NCI-H2081 treated with DMSO at 0.1 percent for 48 hours (cell line): ENCODE measurements around the gene INPP5D.
"Not testable (repeated sequence)": the region's sequence is repeated elsewhere in the genome, so short reads cannot be mapped to it uniquely, and the experiment has no call there.

Experiments used
- DNase-seq: peaks from one replicate; lab custom pipeline; 2025; lab: John Stamatoyannopoulos, UW

The INPP5D gene

DNA sequence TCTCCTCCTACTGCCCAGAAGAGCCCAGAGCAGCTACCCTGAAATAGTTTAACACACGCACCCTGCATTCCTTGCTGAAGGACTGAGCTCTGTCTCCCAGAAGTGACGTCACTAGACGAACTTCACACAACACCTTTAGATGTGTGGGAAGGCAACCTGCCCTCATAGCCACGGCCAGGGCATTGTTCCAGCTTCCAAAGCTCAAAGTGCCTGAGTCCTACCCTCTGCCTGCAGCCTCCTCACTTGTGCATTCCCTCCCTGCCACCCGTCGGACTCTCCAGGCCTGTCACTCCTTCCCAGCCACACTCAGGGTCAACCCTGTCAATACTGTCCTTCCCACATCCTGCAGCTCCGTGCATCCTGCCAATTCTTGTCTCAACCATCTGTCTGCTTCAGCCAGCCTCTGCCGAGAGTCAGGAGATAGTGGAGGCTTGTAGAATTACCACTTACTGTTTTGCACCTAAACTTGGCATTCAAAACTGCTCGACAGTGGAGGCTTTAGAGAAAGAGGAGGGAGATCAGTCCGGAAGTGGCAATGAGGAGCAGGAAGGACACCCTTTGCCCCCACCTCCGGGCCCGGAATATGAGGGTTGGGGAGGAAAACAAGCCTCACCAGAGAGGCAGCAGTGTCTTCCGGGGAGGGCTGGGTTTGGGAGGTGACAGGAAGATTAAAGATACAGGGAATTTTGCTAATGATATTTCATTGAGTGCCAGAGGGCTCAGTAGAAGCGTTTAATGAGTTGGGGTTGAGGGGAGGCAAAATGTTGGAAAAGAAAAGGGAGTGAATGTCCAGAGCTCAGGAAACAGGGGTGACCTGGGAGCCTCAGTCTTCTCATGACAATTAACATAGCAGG is 119.1 kb downstream of the INPP5D start:
- DNase-seq, result no peak

DNA sequence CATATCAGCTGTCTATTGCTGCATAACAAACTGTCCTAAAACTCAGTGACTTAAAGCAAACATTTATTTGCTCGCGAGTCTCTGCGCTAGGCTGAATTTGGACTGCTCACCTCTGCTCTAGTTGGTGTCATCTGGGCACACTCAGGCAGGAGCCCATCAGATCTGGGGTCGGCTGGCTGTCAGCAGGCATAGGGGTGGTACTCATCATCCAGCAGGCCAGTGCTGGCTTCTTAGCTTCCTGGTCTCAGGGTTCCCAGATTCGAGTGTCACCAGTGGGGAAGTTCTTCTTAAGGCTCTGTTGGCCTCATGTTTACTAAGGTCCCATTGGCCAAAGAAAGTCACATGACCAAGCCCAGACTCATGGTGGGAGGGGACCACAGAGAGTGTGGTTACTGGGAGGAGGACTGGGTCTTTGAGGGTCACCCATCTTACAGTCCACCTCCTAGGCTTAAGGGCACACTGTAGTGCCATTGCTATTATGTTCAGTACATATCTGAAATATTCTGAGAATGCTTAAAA is 119.8 kb downstream of the INPP5D start:
- no peak for DNase-seq

DNA sequence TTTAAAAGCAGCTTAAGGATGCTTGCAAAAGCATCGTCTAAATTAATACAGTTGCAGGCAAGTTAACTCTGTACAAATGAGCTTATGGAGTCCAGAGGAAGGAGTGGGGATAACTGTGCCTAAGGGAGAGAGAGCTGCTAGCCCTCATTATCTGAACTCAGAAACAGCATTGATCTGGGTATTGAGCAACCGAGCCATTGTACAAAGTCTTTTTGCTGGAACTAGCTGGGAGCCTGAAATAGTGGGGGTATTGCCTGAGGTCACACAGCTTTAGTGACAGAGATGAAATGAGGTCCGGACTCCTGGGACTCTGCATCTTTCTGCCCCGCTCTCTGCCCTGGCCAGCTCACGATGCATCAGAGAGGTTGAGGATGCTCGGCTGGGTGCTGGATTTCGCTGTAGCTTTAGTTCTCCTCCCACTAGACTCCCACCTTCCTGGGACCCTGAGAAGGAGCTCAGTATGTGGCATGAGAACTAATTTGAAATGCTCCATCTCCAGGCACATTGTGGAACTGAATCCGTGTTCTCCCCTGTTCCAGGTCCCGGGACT is 123.8 kb downstream of the INPP5D start:
- no peak for DNase-seq

DNA sequence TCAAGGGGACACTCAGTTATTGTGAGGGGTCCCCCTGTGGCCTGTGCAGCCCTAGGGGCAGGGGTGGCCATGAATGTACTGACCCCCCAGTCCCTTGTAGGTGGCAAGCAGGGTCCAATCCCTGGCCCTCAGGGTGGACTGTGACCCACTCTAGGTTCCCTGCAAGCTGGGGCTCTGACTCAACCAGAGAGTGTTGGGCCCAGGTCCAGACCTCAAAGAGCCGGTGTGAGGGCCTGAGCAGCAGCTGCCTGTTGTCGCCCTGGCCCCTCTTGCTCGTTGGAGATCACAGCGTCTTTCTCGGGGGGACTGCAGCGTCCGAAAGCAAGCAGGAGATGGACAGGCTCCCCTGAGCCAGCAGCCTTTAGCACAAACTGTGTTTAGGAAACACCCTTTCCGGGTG is 124.5 kb downstream of the INPP5D start:
- DNase-seq, result no peak

DNA sequence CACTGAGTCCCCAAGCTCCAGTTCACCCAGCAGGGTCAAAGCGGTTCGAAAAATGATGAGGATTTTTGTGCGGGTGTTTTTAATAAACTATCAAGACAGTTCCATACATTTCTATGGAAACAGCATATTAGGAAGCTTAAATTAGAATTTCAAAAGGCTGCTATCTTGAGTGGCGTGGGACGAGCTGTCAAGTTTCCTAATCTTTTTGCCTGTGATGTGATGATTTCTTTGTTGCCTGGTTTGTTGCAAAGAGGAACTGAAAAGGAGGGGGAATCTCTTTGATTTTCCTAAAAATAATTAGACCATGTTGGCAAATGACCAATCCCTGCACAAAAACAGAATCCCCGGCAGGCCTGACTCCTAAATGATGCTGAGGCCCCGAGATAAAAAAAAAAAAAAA is 125.2 kb downstream of the INPP5D start:
- DNase-seq, result no peak

DNA sequence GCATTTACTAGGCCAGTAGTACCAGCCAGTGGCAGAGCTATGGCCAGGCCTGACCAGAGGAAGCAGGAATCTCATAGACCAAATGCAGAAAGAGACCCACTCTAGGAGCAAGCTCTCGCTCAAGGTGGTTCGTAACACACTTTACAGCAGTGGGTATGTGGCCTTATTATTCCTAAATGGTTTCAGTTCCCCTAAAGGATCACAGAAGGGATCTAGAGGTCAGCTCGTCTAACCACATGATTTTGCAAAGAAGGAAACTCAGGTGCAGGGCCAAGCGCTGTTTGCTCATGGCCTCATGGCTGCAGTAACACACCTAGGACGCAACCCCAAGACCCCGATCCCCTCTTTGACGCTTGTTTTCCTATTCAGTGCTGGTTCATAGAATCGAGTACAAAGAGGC is 125.8 kb downstream of the INPP5D start:
- no peak for DNase-seq

DNA sequence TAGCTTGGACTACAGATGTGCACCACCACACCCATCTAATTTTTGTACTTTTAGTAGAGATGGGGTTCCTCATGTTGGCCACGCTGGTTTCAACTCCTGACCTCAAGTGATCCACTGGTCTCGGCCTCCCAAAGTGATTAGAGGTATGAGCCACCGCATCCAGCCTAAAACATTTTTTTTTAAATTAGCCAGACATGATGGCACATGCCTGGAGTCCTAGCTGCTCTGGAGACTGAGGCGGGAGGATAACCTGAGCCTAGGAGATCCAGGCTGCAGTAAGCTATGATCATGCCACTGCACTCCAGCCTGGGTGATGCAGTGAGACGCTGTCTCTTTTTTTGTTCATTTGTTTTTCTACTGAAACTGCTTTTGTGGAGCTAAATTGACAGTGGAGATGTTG is 126.7 kb downstream of the INPP5D start:
- no peak for DNase-seq

DNA sequence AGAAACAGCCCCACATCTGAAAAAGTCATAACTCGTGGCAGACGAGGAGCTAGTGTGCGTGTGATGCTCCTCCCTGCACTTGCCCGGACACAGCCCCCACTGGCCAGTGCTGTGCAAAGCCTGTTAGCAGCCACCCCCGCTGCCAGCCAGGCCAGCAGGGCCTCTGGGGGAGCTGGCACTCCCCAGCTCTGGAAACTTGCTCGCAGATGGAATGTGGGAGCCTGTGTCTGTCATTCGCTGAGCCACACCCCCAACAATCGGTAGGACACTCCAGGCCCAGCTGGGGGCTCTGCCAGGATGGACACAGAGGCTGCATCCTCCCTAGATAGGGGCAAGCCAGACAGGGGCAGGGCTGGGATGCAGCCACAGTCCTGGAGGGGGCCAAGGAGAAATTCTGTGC is 128.9 kb downstream of the INPP5D start:
- no peak for DNase-seq

DNA sequence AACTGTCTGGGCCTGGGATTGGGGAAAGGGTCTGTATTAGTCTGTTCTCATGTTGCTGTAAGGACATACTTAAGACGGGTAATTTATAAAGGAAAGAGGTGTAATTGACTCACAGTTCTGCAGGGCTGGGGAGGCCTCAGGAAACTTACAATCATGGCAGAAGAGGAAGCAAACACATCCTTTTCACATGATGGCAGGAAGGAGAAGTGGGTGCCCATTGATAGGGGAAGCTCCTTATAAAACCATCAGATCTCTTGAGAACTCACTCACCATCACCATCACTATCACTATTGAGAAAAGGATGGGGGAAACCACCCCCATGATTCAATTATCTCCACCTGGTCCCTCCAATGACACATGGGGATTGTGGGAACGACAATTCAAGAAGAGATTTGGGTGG is 130.9 kb downstream of the INPP5D start:
- not testable (repeated sequence) for DNase-seq

DNA sequence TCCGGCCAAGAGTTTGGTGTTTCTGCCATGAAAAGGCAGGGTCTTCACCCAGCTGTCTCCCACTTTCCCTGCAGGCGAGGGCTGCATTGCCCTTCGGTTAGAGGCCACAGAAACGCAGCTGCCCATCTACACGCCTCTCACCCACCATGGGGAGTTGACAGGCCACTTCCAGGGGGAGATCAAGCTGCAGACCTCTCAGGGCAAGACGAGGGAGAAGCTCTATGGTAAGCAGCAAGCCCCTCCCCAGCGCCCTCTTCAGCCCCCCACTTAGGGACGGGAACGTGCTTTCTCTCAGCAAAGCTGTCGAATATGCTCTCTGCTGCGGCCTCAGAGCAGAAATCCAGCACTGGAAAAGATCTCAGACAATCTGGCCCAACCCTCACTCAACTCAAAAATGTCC is 133.6 kb downstream of the INPP5D start:
- no peak for DNase-seq

DNA sequence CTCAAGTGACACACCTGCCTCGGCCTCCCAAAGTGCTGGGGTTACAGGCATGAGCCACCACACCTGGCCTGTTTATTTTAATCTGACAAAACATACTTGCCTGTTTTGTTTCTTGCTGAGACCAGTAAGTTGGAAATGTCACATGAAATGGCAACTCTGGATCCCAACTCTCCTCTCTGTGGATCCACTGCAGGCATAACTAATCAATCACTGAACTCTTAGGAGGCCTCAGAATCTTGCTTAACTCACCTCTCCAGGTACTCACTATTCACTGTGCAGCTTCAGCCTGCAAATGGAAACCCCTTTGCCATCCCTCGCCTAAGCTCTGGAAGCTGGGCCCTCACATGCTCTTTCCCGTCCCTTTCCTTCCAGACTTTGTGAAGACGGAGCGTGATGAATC is 134.9 kb downstream of the INPP5D start:
- no peak for DNase-seq

DNA sequence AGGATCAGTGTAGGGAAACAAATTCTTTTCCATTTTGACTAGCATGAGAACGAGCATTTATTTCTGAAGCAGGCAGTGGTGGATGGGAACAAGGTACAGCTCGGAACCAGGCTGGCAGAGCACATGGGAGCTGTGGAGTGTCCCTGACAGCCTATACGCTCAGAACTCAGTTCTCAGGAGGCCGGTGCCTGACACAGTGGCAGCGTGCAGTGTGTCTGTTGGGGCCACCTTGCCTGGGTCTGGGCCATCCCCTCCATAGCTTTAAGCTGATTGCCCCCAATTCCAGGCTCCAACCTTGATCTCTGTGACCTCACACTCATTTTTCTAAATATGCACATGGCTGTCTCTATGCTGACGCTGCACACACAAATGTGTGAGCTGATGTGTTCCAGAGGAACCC is 136.9 kb downstream of the INPP5D start:
- no peak for DNase-seq

DNA sequence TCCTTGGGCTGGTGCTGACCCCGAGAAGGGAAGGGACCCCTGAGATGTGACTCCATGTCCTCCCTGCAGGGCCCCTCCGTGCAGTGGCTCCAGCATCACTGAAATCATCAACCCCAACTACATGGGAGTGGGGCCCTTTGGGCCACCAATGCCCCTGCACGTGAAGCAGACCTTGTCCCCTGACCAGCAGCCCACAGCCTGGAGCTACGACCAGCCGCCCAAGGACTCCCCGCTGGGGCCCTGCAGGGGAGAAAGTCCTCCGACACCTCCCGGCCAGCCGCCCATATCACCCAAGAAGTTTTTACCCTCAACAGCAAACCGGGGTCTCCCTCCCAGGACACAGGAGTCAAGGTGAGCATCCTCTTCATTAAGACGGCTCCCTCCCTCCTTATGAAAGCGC is 137.9 kb downstream of the INPP5D start:
- DNase-seq, result no peak

DNA sequence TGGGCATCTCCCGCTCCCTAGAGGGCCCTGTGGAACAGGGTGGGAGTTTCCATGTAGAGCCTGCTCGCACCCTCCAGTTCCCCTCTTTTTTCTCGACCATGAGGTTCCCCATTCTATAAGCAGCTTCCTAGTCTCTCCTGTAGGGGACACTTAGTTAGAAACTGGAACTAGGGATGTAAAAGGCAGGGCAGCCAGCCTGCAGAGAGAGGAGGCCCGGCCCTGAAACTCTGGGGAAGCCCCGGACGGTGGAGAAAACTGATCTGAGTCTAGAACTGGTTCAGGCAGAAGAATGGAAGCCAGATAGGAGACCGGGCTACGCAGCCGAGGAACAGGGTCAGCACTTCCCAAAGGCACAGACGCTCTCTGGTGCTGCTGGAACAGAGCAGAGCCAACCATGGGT is 139.7 kb downstream of the INPP5D start:
- no peak for DNase-seq

DNA sequence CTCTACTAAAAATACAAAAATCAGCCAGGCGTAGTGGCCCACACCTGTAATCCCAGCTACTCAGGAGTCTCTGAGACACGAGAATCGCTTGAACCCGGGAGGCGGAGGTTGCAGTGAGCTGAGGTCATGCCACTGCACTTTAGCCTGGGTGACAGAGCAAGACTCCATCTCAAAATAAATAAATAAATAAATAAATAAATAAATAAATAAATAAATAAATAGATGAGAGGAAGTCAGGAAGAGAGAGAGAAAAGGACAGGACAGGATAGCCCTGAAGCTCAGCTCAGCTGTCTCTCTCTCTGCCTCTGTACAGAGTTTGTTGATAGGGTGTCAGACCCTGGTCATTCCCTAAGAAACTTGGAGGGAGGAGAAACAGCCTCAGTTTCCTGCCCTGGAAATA is 140.6 kb downstream of the INPP5D start:
- DNase-seq, result not testable (repeated sequence)

DNA sequence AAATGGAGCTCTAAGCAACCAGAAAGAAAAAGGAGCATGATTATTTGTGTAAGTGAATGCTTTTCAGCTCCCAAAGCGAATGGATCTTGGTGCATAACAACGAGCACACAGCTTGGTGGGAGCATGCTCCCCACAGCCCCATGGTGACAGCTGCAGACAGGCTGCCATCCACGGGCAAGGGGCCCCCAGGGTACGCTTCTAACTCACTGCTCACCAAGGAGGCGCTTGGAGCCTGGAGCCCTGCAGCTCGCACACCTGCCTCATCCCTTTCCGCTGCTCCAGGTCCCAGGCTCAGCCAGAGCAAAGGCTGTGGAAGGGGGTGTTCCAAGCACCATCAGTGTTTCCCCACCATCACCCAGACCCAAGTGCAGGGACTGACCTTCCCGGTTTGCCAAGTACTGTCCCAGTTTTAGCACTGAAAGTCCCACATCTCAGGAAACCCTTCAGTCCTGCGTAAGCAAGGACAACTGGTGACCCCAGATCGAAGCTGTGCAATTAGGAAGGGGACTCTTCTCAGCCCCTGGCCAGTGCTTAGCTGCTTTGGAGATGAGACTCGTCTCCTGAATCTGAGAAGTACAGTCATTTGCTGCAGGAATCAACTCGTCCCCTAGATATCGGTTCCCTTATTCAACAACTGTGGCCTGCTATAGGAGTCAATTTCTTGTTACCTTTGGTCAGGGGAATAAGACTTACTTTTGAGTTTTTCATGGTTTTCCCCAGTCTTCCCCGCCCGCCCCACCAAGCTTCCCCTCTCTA is 141.3 kb downstream of the INPP5D start:
- DNase-seq, result no peak

DNA sequence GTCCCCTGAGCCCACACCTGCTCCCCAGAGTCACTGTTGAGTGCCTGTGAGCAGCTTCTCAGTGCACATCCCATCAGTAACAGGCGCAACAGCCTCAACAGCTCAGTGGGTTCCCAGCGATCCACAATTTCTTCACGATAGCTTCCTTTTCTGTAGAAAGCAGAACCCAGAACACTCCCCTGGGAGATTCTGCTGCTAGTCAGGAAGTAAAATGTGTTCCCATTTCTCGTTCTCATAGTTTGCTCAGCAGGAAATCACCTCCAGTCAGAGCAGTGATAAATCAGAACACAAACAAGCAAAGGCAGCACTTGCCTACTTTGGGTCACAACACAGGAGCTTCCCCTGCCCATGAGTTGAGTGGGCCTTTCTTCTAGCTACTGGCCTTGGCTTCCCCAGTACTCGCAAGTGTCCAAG is 142.4 kb downstream of the INPP5D start:
- DNase-seq, result no peak

DNA sequence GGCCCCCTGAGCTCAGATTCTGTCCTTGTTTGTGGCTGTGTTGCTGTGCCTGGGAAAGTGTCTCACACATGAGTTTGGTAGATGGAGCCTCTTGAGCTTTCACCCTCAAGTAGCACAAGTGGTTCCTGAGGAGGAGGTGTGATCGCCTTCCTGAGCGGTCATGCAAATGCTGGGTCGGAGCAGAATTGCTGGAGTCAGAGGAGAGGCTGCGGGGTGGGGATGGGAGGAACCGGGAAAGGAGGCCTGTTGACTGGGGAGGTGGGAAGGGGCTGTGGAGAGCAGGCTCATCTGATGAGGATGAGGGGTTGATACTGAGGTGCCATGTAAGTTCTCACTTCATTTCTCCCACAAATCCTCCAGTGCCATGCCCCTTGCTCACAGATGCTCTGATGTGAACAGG is 142.9 kb downstream of the INPP5D start:
- no peak for DNase-seq

DNA sequence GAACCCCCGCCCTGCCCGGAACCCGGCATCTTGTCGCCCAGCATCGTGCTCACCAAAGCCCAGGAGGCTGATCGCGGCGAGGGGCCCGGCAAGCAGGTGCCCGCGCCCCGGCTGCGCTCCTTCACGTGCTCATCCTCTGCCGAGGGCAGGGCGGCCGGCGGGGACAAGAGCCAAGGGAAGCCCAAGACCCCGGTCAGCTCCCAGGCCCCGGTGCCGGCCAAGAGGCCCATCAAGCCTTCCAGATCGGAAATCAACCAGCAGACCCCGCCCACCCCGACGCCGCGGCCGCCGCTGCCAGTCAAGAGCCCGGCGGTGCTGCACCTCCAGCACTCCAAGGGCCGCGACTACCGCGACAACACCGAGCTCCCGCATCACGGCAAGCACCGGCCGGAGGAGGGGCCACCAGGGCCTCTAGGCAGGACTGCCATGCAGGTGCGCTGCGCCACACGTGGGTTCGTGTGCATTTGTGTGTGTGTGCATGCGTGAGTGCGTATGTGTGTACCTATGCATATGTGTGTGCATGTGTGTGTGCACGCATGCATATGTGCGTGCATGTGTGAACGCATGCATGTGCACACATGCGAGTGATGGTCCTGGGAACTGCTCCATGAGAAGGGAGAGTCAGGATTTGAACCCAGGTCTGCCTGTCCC is 144.3 kb downstream of the INPP5D start:
- DNase-seq, result no peak

DNA sequence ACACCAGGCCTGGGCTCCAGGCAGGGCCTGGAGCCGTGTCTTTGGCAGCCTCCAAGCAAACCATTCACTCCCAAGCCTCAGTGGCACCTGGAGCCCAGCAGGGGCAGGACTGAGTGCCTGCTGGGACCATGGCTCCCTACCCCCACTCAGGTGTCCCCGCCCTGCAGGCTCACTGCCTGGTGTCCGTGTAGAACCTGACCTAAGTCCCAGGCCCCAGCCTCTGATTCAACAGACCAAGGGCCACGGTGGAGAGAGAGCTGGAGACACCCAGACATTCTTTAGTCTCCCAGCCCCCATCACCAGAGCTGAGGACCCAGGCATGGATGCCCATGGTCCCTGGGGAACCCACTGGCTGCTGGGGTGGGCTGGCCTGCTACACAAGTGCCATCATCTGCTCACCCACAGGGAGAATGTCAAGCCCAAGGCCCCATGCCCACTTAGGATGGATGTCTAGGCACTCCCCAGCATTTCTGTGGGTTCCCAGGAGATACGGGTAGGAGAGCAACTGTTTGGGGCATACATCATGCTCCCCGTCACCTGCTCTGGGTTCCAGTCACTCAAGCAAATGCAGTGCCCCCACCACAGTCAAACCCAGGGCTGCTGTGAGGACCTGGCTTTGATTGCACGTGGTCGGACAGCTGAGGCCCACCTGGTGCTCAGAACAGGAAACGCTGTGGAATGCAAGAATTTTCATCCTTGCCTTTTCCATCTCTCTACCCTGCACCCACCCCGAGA is 148.4 kb downstream of the INPP5D start:
- no peak for DNase-seq

DNA sequence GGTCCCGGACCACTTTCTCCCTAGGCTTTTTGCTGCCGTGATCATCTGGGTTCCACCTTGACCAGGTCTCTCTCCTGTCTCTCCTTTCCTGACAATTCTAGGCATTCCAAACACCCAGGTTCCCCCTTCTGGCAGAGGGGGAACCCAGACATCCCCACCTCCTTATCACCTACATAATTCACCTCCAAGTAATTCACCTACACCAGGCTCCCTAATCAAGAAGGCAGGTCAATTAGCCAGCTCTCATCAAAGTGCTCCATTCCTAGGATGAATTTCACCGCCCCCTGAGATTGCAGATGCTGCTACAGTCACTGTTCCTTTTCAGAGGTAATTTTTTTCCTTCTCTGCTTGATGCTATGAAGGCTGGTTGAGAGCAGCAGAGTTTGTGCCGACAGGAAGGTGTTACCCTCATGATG is 149.0 kb downstream of the INPP5D start:
- no peak for DNase-seq
